ENCODE results near the gene TNNT2. TPM values are rescaled to one million over a fixed set of nuclear protein-coding genes. Genes with fewer than 3 reads are reported as not detected.

TNNT2 gene
- total and polyA plus RNA-seq, 8 donors, result 1.5 to 12.0 (median 6.7) TPM; not detected in 4

GRCh38 chr1:201310986-201311355 lies 66.5 kb downstream of the TNNT2 start:
- intact Hi-C loops (cut with DNase I; ENCODE audit: low total_unique reads), result no loop called here

DNA sequence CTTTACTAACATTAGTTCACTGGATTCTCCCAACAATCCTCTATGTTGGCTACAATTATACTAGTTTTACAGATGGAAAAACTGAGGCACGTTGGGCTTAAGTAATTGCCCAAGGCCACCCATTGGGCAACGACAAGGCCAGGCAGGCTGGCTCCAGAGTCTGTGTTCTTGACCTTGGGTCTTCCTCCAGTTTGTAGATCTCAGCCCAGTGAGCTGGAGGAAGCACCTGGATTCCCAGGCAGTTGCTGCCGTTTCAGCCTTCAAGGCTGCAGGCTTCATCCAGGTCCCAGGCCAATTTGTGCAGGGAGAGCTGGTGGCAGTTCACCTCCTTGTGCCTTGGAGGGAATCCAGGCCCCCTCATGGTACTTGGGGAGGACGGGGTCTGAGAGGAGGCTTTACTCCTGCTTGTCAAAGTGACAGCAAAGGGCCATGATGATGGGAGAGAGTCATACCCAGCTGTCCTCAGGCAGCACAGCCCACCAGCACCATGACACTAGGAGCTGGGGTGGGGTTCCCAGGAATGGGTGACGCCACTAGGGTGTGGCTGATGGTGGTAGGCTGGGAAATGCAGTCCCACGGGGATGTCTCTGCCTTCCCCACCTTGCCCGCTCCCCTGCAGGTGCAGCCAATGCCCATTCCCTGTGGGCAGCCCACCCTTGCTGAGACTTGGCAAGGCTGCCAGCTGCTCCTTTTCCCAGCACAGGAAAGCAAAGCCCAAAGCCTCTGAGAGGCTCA lies 67.1 kb downstream of the TNNT2 start:
- Histone ChIP-seq H3K27ac (no peak overlapping the region), H3K4me1 (peaks cover 10 to 18% (median 13%) of the 10 kb centered on the region in 4 donors), H3K9me3 (no peaks in the 10 kb centered on the region), H3K36me3 (no peaks in the 10 kb centered on the region), H3K4me3 (no peak overlapping the region), H3K27me3 (peaks cover 0 to 60% (median 9%) of the 10 kb centered on the region in 3 donors)
- 62 to 73% (median 69%) methylated on average over 7 of the region's 7 CpGs for WGBS, 5 donors
- TF ChIP-seq POLR2A (IDR thresholded peaks at IDR 0.05), result no peak
- no peak for TF ChIP-seq POLR2AphosphoS5 (IDR thresholded peaks at IDR 0.05)
- TF ChIP-seq, protein P1, sequence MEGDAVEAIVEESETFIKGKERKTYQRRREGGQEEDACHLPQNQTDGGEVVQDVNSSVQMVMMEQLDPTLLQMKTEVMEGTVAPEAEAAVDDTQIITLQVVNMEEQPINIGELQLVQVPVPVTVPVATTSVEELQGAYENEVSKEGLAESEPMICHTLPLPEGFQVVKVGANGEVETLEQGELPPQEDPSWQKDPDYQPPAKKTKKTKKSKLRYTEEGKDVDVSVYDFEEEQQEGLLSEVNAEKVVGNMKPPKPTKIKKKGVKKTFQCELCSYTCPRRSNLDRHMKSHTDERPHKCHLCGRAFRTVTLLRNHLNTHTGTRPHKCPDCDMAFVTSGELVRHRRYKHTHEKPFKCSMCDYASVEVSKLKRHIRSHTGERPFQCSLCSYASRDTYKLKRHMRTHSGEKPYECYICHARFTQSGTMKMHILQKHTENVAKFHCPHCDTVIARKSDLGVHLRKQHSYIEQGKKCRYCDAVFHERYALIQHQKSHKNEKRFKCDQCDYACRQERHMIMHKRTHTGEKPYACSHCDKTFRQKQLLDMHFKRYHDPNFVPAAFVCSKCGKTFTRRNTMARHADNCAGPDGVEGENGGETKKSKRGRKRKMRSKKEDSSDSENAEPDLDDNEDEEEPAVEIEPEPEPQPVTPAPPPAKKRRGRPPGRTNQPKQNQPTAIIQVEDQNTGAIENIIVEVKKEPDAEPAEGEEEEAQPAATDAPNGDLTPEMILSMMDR (IDR thresholded peaks at IDR 0.05), result no peak
- TF ChIP-seq EP300 (IDR thresholded peaks at IDR 0.05), result no peak
- intact Hi-C loops (cut with DNase I; ENCODE audit: low total_unique reads), result no loop called here
- peak in 1 of 2 donors; percentile 12 for DNase-seq

More at GRCh38 chr1:201310986-201311355, 66.5 kb downstream of the TNNT2 start:
- H3K27ac ChIP-seq, result no peak overlapping the region
- WGBS, 5 donors, result 32 to 62% (median 55%) methylated on average over 4 of the region's 4 CpGs
- H3K4me1 ChIP-seq, result peaks cover 10 to 18% (median 13%) of the 10 kb centered on the region in 4 donors
- no peaks in the 10 kb centered on the region for H3K36me3 ChIP-seq
- H3K4me3 ChIP-seq, result no peak overlapping the region
- H3K9me3 ChIP-seq, result no peaks in the 10 kb centered on the region
- peak in 1 of 2 donors; percentile 43 for DNase-seq
- peaks cover 0 to 54% (median 9%) of the 10 kb centered on the region in 3 donors for H3K27me3 ChIP-seq
- TF ChIP-seq, protein P1 (IDR thresholded peaks at IDR 0.05), result no peak
- no peak for TF ChIP-seq POLR2AphosphoS5 (IDR thresholded peaks at IDR 0.05)
- no peak for TF ChIP-seq POLR2A (IDR thresholded peaks at IDR 0.05)
- no peak for TF ChIP-seq EP300 (IDR thresholded peaks at IDR 0.05)

DNA sequence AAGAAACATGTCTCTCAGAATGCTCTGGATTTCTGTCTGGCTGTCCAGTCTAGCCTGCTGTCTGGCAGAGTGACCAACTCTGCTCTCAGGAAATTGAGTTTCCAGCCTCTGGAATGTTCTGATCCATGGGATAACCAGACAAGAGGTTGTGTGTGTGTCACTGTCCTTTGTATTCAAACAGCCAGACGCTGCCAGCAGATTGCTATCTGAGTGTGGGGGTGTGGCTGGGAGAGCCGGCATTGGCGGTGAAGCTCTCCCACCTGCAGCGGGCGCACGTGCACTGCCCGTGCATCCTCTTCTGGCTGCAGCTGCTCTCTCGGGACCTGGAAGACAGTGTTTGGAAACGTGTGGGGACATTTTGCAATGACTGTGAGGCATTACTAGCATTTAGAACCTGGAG lies 68.1 kb downstream of the TNNT2 start:
- H3K36me3 ChIP-seq, result no peaks in the 10 kb centered on the region
- peaks cover 0 to 70% (median 9%) of the 10 kb centered on the region in 3 donors for H3K27me3 ChIP-seq
- whole genome bisulfite sequencing, 5 donors, result 1 to 14% (median 2%) methylated on average over 5 to 9 of the region's 9 CpGs
- H3K9me3 ChIP-seq, result no peaks in the 10 kb centered on the region
- DNase-seq, result peak; percentile 55 to 85
- intact Hi-C loops (cut with DNase I; ENCODE audit: low total_unique reads), result no loop called here
- peaks cover 10 to 18% (median 13%) of the 10 kb centered on the region in 4 donors for H3K4me1 ChIP-seq
- no peak overlapping the region for H3K4me3 ChIP-seq
- no peak for TF ChIP-seq EP300 (IDR thresholded peaks at IDR 0.05)
- peak in 1 of 3 donors; percentile 14 for TF ChIP-seq POLR2AphosphoS5 (IDR thresholded peaks at IDR 0.05)
- H3K27ac ChIP-seq, result no peak overlapping the region

Other genes starting within 250 kb of the TNNT2 start
- gene TMEM9, start 223.2 kb downstream of the TNNT2 start, total RNA-seq, result 10 to 100 TPM; 21.7 to 51.8 (median 47.8) TPM
- gene TMEM9, start 223.2 kb downstream of the TNNT2 start, polyA plus RNA-seq, result 10 to 100 TPM; 22.0 to 53.8 (median 48.1) TPM
- under 1 TPM in 2 of 5 donors, not detected in 3; under 0.01 to 0.55 TPM for gene IGFN1, start 186.9 kb downstream of the TNNT2 start, total RNA-seq
- under 1 TPM; under 0.01 to 0.15 (median 0.05) TPM for gene IGFN1, start 186.9 kb downstream of the TNNT2 start, polyA plus RNA-seq
- gene PKP1, start 94.2 kb downstream of the TNNT2 start, total RNA-seq, result 1 to 10 TPM in 1 of 5 donors, under 1 TPM in 3, not detected in 1; under 0.01 to 3.5 (median 0.40) TPM
- gene PKP1, start 94.2 kb downstream of the TNNT2 start, polyA plus RNA-seq, result 10 to 100 TPM in 1 of 3 donors, under 1 TPM in 1, not detected in 1; 0.12 to 42.2 TPM
- gene LAD1, start 21.6 kb upstream of the TNNT2 start, total RNA-seq, result 100 to 1,000 TPM in 1 of 5 donors, 10 to 100 TPM in 4; 23.7 to 151 (median 46.6) TPM
- 10 to 100 TPM; 50.4 to 74.4 (median 51.4) TPM for gene LAD1, start 21.6 kb upstream of the TNNT2 start, polyA plus RNA-seq
- gene TNNI1, start 44.0 kb upstream of the TNNT2 start, total RNA-seq, result not detected
- gene TNNI1, start 44.0 kb upstream of the TNNT2 start, polyA plus RNA-seq, result 1 to 10 TPM in 1 of 3 donors, under 1 TPM in 1, not detected in 1; 0.33 to 6.1 TPM
- 10 to 100 TPM in 4 of 5 donors, 1 to 10 TPM in 1; 4.0 to 66.5 (median 12.7) TPM for gene PHLDA3, start 91.5 kb upstream of the TNNT2 start, total RNA-seq
- 10 to 100 TPM; 21.5 to 45.4 (median 29.9) TPM for gene PHLDA3, start 91.5 kb upstream of the TNNT2 start, polyA plus RNA-seq
- 1,000 to 10,000 TPM in 2 of 5 donors, 100 to 1,000 TPM in 3; 304 to 2,162 (median 853) TPM for gene CSRP1, start 129.4 kb upstream of the TNNT2 start, total RNA-seq
- gene CSRP1, start 129.4 kb upstream of the TNNT2 start, polyA plus RNA-seq, result 100 to 1,000 TPM; 220 to 641 (median 274) TPM
- 10 to 100 TPM in 4 of 5 donors, 1 to 10 TPM in 1; 8.2 to 33.0 (median 17.3) TPM for gene NAV1, start 161.4 kb upstream of the TNNT2 start, total RNA-seq
- 1 to 10 TPM; 3.0 to 4.7 (median 4.7) TPM for gene NAV1, start 161.4 kb upstream of the TNNT2 start, polyA plus RNA-seq

All from stomach (tissue), 9 donors.